Right lobe of liver (tissue), 6 donors: ENCODE measurements around the gene CCDC102A. TPM values are rescaled to one million over a fixed set of nuclear protein-coding genes. Genes with fewer than 3 reads are reported as not detected.
A peak's percentile ranks its signal among the peaks of the same experiment; 100 is the strongest.

ENCODE experiments used
- ATAC-seq, 4 donors: fragments of 200-7000 bp; cut with Tn5 transposase; one replicate each; pipeline ENCODE4 v1.9.1; 2020; ENCODE audit warnings: mild to moderate bottlenecking in 4 of 4, moderate library complexity in 4 of 4
- DNase-seq, 3 donors: peaks; one replicate each; pipeline ENCODE4 v3.0.0-alpha.2; 2020
- H3K27ac ChIP-seq, 3 donors: fragments of 200-600 bp; one replicate each; pipeline ENCODE4 v1.8.0; 2022
- H3K27me3 ChIP-seq, 2 donors: fragments of 200-600 bp; one replicate each; pipeline ENCODE4 v1.8.0; 2022
- H3K36me3 ChIP-seq, 4 donors: fragments of 200-600 bp; sonication (generic) in 1 of 4; one replicate each; pipeline versions ENCODE4 v1.5.1 to v1.8.0; 2017 to 2022; ENCODE audit warnings: control low read depth in 1 of 4
- H3K4me1 ChIP-seq, 4 donors: fragments of 200-600 bp; sonication (generic) in 1 of 4; one replicate each; pipeline versions ENCODE4 v1.5.1 to v1.8.0; 2017 to 2022; ENCODE audit warnings: control low read depth in 1 of 4
- H3K4me3 ChIP-seq, 3 donors: fragments of 200-600 bp; one replicate each; pipeline ENCODE4 v1.8.0; 2022
- H3K9me3 ChIP-seq, 4 donors: fragments of 200-600 bp; sonication (generic) in 1 of 4; one replicate each; pipeline versions ENCODE4 v1.5.1 to v1.8.0; 2017 to 2022; ENCODE audit warnings: control low read depth in 1 of 4
- POLR2A ChIP-seq: fragments of 450-650 bp; IDR thresholded peaks from one replicate; pipeline ENCODE4 v1.6.1; 2017; ENCODE audit warnings: antibody characterized with exemption, mild to moderate bottlenecking
- WGBS: methylation state at CpG from one replicate; pipeline ENCODE4 v1.1.6; 2018; ENCODE audit warnings: low coverage, low lambda C conversion rate; ENCODE audit not compliant: insufficient coverage; ENCODE audit errors: missing lambda C conversion rate; 5-methylcytosine and 5-hydroxymethylcytosine counted together
- intact Hi-C, 2 donors: fragments of 100-400 bp; cut with DNase I; formaldehyde crosslinking; loops; one replicate each; pipeline versions ENCODE4 v1.11.2 to v1.14.1; 2022
- total RNA-seq, 6 experiments: library from RNA; depleted of rRNA in 2 of 6; stranded (reverse); fragments of >200 nt in 2 of 6; fragmentation: NEBNext Ultra II Directional in 3 of 6; extraction: Animal tissue kit (Norgen Biotek cat#: 25700) in 3 of 6; gene quantifications; one replicate each; pipeline versions ENCODE4 v1.1.0 to v1.2.4, GENCODE V29; 2016 to 2023
- TF ChIP-seq, protein P1 (sequence below), 4 donors: fragments of 200-600 bp in 3 of 4; fragments of 450-650 bp in 1 of 4; IDR thresholded peaks; one replicate each; pipeline versions ENCODE4 v1.5.1 to v1.8.0; 2016 to 2022; ENCODE audit warnings: antibody characterized with exemption in 4 of 4, mild to moderate bottlenecking in 2 of 4
- donor health status: DM: no; HTN: yes; CAD: no.
- donor health status: DM: no; HTN: no; CAD: no.
- donor health status: DM: no; HTN: no; CAD: no.
- donor health status: DM: no; HTN: yes; CAD: no.
- donor health status: DM: no; HTN: yes; CAD: no.

CCDC102A gene
- total RNA-seq, 6 experiments from 2014 or later, result 0.97 to 1.9 (median 1.2) TPM

DNA sequence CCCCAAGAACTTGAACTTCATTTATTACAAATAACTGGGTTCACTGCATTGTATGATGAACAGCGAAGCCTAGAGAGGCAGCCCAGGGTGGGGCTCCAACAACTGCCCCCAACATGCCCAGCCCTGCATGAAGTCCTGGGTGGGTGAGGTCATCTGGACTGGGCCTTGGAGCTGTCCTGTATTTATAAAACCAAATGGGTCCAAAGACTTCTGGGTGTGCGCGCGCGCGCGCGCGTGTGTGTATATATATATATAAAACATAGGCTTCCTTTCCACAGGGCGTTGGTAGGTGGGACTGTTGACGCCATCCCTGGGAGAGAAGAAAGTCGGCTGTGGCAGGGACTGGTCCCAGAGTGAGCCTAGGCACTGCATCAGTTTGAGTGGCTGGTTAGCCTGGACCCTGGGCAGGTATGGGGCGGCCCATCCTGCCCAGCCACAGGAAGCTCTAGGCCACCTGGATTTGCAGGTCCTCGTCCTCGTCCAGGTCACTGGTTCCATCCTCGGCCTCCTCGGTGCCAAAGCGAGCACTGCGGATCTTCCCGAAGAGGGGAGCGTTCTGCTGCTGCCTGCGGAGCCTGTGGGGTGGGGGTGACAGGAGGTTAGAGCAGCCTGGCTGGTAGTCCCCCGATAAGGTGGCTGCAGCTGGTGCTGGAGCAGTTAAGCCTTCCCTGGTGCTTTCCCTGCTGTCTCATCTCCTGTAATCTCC is 23.9 kb downstream of the CCDC102A start:
- H3K27me3 ChIP-seq, result no peaks in the 10 kb centered on the region
- peaks cover 0 to 5% (median 0%) of the 10 kb centered on the region in 4 donors for H3K4me1 ChIP-seq
- no peaks in the 10 kb centered on the region for H3K36me3 ChIP-seq
- H3K9me3 ChIP-seq, result no peaks in the 10 kb centered on the region
- DNase-seq (peak in 1 of 3 donors; percentile 48), ATAC-seq (no peak)
- intact Hi-C loops, result loop anchor here (10.0 kb wide), 5 partner anchors 48 to 208 kb away; partner anchors contain the start of gene POLR2C (in 1 of the 2)
- H3K27ac ChIP-seq, result no peak overlapping the region
- 99% methylated on average over 14 of the region's 23 CpGs for WGBS
- TF ChIP-seq POLR2A, result no peak
- TF ChIP-seq, protein P1, sequence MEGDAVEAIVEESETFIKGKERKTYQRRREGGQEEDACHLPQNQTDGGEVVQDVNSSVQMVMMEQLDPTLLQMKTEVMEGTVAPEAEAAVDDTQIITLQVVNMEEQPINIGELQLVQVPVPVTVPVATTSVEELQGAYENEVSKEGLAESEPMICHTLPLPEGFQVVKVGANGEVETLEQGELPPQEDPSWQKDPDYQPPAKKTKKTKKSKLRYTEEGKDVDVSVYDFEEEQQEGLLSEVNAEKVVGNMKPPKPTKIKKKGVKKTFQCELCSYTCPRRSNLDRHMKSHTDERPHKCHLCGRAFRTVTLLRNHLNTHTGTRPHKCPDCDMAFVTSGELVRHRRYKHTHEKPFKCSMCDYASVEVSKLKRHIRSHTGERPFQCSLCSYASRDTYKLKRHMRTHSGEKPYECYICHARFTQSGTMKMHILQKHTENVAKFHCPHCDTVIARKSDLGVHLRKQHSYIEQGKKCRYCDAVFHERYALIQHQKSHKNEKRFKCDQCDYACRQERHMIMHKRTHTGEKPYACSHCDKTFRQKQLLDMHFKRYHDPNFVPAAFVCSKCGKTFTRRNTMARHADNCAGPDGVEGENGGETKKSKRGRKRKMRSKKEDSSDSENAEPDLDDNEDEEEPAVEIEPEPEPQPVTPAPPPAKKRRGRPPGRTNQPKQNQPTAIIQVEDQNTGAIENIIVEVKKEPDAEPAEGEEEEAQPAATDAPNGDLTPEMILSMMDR (IDR thresholded peaks at IDR 0.05), result no peak
- no peak overlapping the region for H3K4me3 ChIP-seq

DNA sequence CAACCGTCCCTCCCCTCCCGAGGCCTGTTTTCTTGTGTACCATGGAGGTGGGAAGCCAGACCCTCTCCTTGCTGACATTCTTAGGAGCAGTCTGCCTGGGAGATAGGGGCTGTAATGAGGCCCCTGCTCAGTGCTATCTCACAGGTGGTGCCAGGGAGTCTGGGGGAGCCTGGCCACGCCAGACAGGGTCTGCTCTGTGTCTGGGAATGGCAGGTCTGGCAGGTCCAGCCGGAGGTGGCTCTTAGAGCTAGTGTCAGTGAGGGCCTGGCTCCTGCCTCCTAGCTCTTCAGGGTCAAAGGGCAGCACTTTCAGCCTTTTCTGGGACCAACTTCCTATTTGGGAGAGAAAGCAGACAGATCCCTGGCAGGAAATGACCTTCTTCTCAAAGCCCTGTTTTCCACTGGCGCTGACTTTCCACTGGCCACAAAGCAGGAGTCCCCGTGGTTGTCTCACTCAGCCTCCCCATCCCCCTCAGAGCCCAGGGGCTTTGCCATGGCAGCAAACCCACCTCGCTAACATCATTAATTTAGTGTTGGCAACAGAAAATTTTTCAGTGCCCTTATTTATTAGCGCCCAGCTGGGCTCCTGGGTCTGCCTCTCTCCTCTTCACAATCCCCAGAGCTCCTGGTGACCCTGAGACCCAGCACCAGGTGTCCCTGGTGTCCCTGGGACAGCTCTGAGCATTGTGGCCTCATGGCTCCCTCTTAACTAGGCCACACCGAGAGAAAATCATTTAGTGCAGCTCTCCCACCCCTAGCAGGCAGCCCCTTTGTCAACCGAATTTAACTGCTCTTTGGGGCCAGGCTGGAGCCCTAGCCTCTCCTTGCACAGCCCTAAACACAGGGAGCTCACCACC is 26.1 kb downstream of the CCDC102A start:
- WGBS, result 51% methylated on average over 4 of the region's 10 CpGs

GRCh38 chr16:57509231-57509923 is 27.0 kb downstream of the CCDC102A start:
- peaks cover 0 to 5% (median 0%) of the 10 kb centered on the region in 4 donors for H3K4me1 ChIP-seq
- H3K27ac ChIP-seq, result no peak overlapping the region
- intact Hi-C loops, result no loop called here
- H3K36me3 ChIP-seq, result no peaks in the 10 kb centered on the region
- no peak for ATAC-seq
- H3K9me3 ChIP-seq, result no peaks in the 10 kb centered on the region
- WGBS, result 72% methylated on average over 2 of the region's 12 CpGs
- H3K27me3 ChIP-seq, result no peaks in the 10 kb centered on the region
- no peak overlapping the region for H3K4me3 ChIP-seq
- DNase-seq, result peak in 1 of 3 donors; percentile 39
- TF ChIP-seq, protein P1 (IDR thresholded peaks at IDR 0.05), result no peak
- TF ChIP-seq POLR2A, result no peak

More for the DNA sequence above, 26.1 kb downstream of the CCDC102A start:
- ATAC-seq, result peak in 3 of 4 donors; percentile 33 to 52 (median 40)
- Histone ChIP-seq H3K27me3 (no peaks in the 10 kb centered on the region), H3K27ac (no peak overlapping the region), H3K4me3 (no peak overlapping the region), H3K4me1 (peaks cover 0 to 5% (median 0%) of the 10 kb centered on the region in 4 donors), H3K36me3 (no peaks in the 10 kb centered on the region), H3K9me3 (no peaks in the 10 kb centered on the region)
- TF ChIP-seq, protein P1 (IDR thresholded peaks at IDR 0.05), result no peak
- TF ChIP-seq POLR2A, result no peak
- intact Hi-C loops, result loop anchor here (10.0 kb wide), 5 partner anchors 45 to 205 kb away; partner anchors contain the start of gene POLR2C (in 1 of the 2)
- DNase-seq, result peak in 1 of 3 donors; percentile 53

DNA sequence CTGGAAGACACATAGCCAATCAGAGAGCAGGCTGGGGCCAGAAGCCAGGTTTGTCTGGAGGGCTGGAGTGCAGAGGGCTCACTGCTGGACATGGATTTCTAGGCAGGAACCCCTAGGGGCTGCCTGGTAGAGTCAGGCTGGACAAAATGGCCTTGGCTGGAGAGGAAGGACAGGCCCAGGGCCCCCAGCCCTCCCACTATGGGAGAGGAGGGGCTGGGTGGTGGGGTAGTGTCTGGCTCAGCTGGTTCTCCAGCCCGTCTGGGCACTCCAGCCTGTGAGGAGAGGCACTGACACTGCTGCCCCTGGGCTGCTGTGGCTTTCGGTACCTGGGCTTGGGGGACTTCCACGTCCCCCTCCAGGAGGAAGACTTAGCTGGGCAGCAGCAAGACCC is 28.3 kb downstream of the CCDC102A start:
- no peak for TF ChIP-seq POLR2A
- TF ChIP-seq, protein P1 (IDR thresholded peaks at IDR 0.05), result no peak
- H3K4me1 ChIP-seq, result peaks cover 0 to 5% (median 0%) of the 10 kb centered on the region in 4 donors
- H3K27me3 ChIP-seq, result no peaks in the 10 kb centered on the region
- ATAC-seq (no peak), DNase-seq (peak in 1 of 3 donors; percentile 28)
- H3K9me3 ChIP-seq, result no peaks in the 10 kb centered on the region
- no peaks in the 10 kb centered on the region for H3K36me3 ChIP-seq
- WGBS, result no CpG with 5 or more reads among the region's 3 CpGs
- intact Hi-C loops, result no loop called here
- H3K4me3 ChIP-seq, result no peak overlapping the region
- H3K27ac ChIP-seq, result no peak overlapping the region
